ENCODE measurements around the gene WNT3A. TPM values are rescaled to one million over a fixed set of nuclear protein-coding genes. Genes with fewer than 3 reads are reported as not detected.

Gene WNT3A
- total RNA-seq, 4 donors from 2014 or later = not detected

DNA sequence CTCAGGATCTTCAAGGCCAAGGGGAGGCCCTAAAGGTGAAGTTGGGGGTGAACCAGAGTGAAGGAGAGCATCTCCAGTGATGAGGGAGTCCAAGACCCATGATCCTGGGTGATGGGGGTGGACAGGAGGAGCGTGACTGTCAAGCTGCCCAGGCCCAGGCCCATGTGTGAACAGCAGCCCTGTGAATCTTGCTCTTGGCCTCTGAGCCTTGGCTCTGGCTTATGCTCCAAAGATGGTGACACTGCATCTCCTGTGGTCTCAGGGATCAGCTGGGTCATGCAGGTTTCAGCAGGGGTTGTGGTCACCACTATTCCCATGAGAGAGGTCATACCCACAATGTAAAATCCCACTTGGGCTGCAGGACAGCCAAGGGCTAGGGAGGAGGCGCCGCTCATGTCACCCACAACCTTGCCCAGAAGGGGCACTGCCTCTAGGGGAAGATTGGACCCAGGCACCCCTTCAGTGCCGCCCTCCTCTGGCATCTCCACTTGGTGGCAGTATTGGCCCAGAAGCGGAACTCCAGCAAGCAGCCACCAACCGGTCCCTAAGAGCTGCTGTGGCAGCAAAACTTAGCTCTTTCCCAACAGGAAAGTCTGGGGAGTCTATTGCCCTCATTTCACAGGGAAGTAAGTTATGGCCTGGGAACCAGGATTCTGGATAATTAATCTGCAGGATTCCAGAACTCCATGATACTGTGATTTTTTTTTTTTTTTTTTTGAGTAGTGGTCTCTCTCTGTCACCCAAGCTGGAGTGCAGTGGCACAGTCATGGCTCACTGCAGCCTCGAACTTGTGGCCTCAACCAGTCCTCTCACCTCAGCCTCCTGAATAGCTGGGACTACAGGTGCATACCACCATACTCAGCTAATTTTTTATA lies 7.5 kb upstream of the WNT3A start:
- no peaks in the 10 kb centered on the region for H3K4me1 ChIP-seq
- WGBS, 2 donors (ENCODE audit: low coverage in 1 of 2) = 16 to 40% methylated on average over 1 to 7 of the region's 7 CpGs
- no peak overlapping the region for H3K4me3 ChIP-seq
- no peak for TF ChIP-seq POLR2A (IDR thresholded peaks at IDR 0.05)
- TF ChIP-seq, protein P1, sequence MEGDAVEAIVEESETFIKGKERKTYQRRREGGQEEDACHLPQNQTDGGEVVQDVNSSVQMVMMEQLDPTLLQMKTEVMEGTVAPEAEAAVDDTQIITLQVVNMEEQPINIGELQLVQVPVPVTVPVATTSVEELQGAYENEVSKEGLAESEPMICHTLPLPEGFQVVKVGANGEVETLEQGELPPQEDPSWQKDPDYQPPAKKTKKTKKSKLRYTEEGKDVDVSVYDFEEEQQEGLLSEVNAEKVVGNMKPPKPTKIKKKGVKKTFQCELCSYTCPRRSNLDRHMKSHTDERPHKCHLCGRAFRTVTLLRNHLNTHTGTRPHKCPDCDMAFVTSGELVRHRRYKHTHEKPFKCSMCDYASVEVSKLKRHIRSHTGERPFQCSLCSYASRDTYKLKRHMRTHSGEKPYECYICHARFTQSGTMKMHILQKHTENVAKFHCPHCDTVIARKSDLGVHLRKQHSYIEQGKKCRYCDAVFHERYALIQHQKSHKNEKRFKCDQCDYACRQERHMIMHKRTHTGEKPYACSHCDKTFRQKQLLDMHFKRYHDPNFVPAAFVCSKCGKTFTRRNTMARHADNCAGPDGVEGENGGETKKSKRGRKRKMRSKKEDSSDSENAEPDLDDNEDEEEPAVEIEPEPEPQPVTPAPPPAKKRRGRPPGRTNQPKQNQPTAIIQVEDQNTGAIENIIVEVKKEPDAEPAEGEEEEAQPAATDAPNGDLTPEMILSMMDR (IDR thresholded peaks at IDR 0.05) = peak; percentile 43 to 83 (median 68)
- in situ Hi-C loops (cut with MboI; ENCODE audit: low pct_ligation_motif_present in 1 of 4, low pct_unique_long_range_greater_than_20kb in 1 of 4, low sequenced_read_pairs in 3 of 4) (no loop called here), intact Hi-C loops (cut with DNase I; ENCODE audit: low total_unique reads) (no loop called here)
- DNase-seq = peak; percentile 62
- H3K27ac ChIP-seq = no peak overlapping the region
- H3K36me3 ChIP-seq = no peaks in the 10 kb centered on the region
- peaks cover 31% of the 10 kb centered on the region for H3K27me3 ChIP-seq
- H3K9me3 ChIP-seq = peaks cover 3 to 8% of the 10 kb centered on the region in 2 donors

- intact Hi-C loops (cut with DNase I; ENCODE audit: low total_unique reads) (no loop called here), in situ Hi-C loops (cut with MboI; ENCODE audit: low pct_ligation_motif_present in 1 of 4, low pct_unique_long_range_greater_than_20kb in 1 of 4, low sequenced_read_pairs in 3 of 4) (no loop called here)
- Histone ChIP-seq H3K9me3 (peaks cover 3 to 8% of the 10 kb centered on the region in 2 donors), H3K4me3 (no peak overlapping the region), H3K36me3 (no peaks in the 10 kb centered on the region), H3K27ac (no peak overlapping the region), H3K4me1 (peaks cover 0 to 6% (median 0%) of the 10 kb centered on the region in 4 donors), H3K27me3 (peaks cover 43% of the 10 kb centered on the region)
- DNase-seq = no peak
- 93% methylated on average over 5 of the region's 5 CpGs; no CpG with 5 or more reads in 1 of the 2 donors for WGBS, 2 donors (ENCODE audit: low coverage in 1 of 2)
- TF ChIP-seq EP300 (IDR thresholded peaks at IDR 0.05; ENCODE audit: low read depth) (no peak), POLR2A (IDR thresholded peaks at IDR 0.05) (no peak), POLR2AphosphoS5 (IDR thresholded peaks at IDR 0.05) (no peak)
- TF ChIP-seq, protein P1 (IDR thresholded peaks at IDR 0.05) = no peak
Measured at GRCh38 chr1:228000416-228000815, 6.4 kb upstream of the WNT3A start.

DNA sequence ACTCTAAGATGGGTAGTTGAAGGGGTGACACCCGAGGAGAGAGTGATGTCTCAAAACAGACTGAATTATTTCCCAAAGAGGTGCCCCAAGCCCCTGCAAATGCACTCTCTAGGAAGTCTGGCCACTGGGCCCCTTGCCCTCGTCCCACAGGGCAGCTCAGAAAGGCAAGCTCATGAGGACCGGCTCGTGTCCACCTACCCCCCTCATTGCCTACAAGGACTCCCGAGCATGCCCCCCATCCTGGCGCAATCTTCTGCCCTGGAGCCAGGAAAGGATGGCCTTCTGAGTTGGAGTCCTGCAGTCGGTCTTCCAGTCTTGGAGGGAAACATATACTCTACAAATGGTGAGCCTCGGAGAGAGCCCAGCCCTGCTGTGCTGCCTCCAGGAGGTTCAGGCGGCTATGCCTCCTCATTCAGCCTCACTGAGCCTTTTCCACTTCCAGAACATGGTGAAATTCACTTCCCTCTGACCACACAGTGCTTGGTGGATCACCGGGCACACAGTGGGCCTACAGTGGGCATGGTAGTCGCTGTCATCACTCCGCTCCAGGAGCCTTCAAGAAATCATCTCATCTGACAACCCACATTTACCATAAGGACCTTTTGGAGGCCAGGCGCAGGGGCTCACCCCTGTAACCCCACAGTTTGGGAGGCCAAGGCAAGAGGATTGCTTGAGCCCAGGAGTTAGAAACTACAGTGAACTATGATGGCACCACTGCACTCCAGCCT lies 5.8 kb upstream of the WNT3A start:
- intact Hi-C loops (cut with DNase I; ENCODE audit: low total_unique reads) = no loop called here
- in situ Hi-C loops (cut with MboI; ENCODE audit: low pct_ligation_motif_present in 1 of 4, low pct_unique_long_range_greater_than_20kb in 1 of 4, low sequenced_read_pairs in 3 of 4) = no loop called here
- TF ChIP-seq, protein P1 (IDR thresholded peaks at IDR 0.05) = no peak
- TF ChIP-seq EP300 (IDR thresholded peaks at IDR 0.05; ENCODE audit: low read depth) (no peak), POLR2A (IDR thresholded peaks at IDR 0.05) (no peak)
- DNase-seq = no peak
- Histone ChIP-seq H3K9me3 (peaks cover 3 to 8% of the 10 kb centered on the region in 2 donors), H3K27me3 (peaks cover 49% of the 10 kb centered on the region), H3K4me3 (no peak overlapping the region), H3K36me3 (no peaks in the 10 kb centered on the region), H3K27ac (no peak overlapping the region), H3K4me1 (peaks cover 0 to 6% (median 0%) of the 10 kb centered on the region in 4 donors)
- WGBS, 2 donors (ENCODE audit: low coverage in 1 of 2) = 81% methylated on average over 10 of the region's 13 CpGs; no CpG with 5 or more reads in 1 of the 2 donors

- Histone ChIP-seq H3K9me3 (peaks cover 3 to 8% of the 10 kb centered on the region in 2 donors), H3K4me3 (no peak overlapping the region), H3K36me3 (no peaks in the 10 kb centered on the region), H3K27me3 (peaks cover 56% of the 10 kb centered on the region), H3K27ac (no peak overlapping the region), H3K4me1 (peaks cover 0 to 10% (median under 1%) of the 10 kb centered on the region in 4 donors)
- WGBS, 2 donors (ENCODE audit: low coverage in 1 of 2) = 74 to 79% methylated on average over 5 to 15 of the region's 15 CpGs
- no peak for DNase-seq
- in situ Hi-C loops (cut with MboI; ENCODE audit: low pct_ligation_motif_present in 1 of 4, low pct_unique_long_range_greater_than_20kb in 1 of 4, low sequenced_read_pairs in 3 of 4) = no loop called here
- intact Hi-C loops (cut with DNase I; ENCODE audit: low total_unique reads) = no loop called here
- TF ChIP-seq, protein P1 (IDR thresholded peaks at IDR 0.05) = no peak
- TF ChIP-seq POLR2AphosphoS5 (IDR thresholded peaks at IDR 0.05) = no peak
- no peak for TF ChIP-seq EP300 (IDR thresholded peaks at IDR 0.05; ENCODE audit: low read depth)
- TF ChIP-seq POLR2A (IDR thresholded peaks at IDR 0.05) = no peak
Measured at GRCh38 chr1:228001738-228002535, 4.9 kb upstream of the WNT3A start.

Measured in transverse colon (tissue), 4 donors.